HG03064 (cell line): ENCODE data around the gene TEPSIN.

ENCODE experiments used
- ATAC-seq: cut with Tn5 transposase; IDR thresholded peaks from one replicate; pipeline ENCODE4 v1.9.1; 2021; ENCODE audit warnings: low read depth; ENCODE audit not compliant: unreplicated experiment

Gene TEPSIN

GRCh38 chr17:81222906-81223761 lies 15.7 kb downstream of the TEPSIN start, which contains the start of gene CEP131:
Gene CEP131 (minus strand): TSS chr17:81222965. CDS start chr17:81220056, 2,909 bp downstream.
- peak; percentile 80 for ATAC-seq

GRCh38 chr17:81222620-81222905 lies 16.3 kb downstream of the TEPSIN start:
- no peak for ATAC-seq

DNA sequence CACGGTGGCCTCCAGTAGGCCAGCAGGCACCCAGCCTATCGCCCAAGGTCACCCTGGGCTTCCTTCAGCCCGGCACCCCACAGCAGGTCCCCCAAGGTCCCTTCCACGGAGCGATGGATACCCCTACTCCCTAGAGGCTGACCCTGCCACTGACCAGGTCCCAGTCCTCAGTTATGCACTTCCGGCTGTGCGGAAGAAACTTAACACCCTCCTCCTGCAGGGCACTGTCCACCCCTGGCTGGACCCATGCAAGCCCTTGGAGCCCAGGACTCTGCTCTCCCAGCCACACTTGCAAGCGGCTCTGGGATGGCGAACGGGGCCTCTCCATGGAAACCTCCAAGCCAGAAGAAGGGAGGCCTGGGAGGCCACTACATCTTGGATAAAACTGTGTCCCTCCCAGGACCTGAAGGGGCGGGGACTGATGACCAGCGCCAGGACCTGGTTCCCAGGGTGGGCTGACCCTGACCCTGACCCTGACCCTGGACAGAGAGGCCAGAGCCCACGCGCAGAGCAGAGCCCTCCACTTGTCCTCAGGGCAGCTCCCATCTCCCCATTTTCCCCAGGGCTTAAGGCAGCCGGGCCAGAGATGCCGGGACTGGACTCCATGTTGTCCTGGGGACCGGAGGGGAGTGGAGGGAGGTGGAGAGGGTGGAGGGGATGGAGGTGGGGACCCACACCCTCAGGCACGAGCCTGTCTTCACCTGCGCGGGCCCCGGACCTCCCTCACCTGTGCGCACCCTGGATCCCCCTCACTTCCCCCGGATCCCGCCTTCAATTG lies 16.8 kb downstream of the TEPSIN start:
- ATAC-seq, result no peak

GRCh38 chr17:81221371-81221841 lies 17.4 kb downstream of the TEPSIN start:
- no peak for ATAC-seq

DNA sequence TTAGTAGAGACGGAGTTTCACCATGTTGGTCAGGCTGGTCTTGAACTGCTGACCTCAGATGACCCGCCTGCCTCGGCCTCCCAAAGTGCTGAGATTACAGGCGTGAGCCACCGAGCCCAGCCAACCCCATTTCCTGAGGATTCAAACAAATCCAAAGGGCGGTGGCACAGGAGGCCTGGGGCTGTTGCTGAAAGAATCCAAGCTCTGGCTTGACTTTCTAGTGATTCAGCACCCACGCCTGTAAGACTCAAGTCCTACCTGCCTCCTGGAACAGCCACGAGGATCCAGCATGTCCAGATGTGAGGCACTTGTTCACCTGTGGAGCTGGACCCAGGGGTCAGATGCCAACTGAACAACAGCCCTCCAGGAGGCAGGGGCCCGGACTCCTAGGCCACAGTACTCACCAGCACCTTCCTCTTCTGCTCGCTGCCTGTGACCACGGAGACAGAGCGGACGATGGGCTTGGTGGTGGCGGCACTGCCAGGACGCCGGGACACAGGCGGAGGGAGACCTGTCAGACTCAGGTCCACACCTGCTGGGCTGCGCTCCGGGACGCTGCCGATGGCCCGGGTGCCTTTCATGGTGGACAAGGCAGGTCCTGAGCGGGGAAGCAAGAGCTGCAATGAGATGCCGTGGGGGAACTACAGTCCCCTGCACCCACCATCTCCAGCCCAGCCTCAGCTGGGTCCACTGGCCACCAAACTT lies 19.2 kb downstream of the TEPSIN start:
- no peak for ATAC-seq

GRCh38 chr17:81218991-81219390 lies 19.9 kb downstream of the TEPSIN start:
- no peak for ATAC-seq

GRCh38 chr17:81218459-81218858 lies 20.4 kb downstream of the TEPSIN start:
- ATAC-seq, result no peak

DNA sequence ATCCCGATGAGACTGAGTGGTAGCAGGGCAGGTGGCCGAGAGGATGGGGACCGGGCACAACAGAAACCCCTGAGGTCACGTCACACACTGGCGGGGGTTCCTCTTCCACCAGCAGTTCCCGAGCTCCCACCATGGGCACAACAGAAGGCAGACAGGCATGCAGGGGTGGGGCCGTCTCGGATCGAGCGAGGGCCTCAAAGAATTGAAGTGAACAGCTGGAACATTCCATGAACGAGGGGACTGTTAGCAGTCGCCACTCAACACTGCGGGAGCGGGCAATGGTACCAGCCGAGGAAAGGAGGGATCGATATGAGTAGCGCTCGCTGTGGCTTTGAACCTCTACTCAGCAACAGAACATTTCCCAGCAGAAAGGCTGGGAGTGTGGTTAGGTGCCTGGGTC lies 21.4 kb downstream of the TEPSIN start:
- no peak for ATAC-seq

DNA sequence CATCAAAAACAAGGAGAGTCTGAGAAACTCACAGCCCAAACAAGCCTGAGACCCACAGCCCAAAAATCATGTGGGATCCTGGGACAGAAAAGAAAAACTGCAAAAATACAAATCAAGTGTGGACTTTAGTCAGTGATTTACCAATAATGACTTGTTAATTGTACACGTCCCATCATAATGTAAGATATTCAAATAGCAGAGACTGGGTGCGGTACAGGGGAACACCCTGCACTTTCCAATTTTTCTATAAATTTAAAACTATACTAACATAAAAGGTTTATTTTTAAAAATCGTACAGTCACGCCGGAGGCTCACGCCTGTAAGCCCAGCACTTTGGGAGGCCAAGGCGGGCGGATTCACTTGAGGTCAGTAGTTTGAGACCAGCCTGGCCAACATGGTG lies 24.9 kb downstream of the TEPSIN start:
- ATAC-seq, result no peak

DNA sequence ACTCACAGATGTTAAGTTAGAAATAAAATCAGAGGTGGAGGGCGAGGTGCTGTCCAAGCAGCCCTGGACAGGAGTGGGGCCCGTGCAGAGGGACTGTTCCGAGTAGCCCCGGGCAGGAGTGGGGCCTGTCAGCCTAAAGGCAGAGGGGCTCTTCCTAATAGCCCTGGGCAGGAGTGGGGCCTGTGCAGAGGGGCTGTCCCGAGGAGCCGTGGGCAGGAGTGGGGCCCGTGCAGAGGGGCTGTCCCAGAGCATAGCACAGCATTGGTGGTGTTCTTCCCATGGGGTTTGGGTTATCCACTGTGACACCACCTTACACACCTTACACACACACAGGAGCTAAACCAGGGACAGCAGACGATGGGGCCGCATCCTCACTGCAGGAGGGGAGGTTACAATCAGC lies 26.5 kb downstream of the TEPSIN start:
- ATAC-seq, result no peak

DNA sequence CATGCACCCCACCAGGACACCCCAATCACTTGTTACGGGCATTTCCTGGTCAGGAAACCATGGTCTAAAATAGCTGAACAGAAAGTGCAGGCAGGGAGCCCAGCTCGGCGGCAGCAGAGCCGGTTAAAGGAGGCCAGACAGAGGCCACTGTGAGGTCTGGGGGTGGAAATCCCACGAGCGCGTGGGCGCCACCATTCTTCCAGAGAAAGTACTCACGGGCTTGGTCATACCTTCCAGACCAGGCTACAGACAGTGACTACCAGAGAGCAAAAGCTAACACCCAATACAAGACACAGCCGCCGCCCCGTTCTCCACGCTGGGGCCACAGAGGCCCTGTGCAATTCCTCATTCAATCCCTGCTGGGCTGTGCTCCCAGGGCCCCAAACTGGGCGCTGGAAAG lies 28.0 kb downstream of the TEPSIN start:
- no peak for ATAC-seq

DNA sequence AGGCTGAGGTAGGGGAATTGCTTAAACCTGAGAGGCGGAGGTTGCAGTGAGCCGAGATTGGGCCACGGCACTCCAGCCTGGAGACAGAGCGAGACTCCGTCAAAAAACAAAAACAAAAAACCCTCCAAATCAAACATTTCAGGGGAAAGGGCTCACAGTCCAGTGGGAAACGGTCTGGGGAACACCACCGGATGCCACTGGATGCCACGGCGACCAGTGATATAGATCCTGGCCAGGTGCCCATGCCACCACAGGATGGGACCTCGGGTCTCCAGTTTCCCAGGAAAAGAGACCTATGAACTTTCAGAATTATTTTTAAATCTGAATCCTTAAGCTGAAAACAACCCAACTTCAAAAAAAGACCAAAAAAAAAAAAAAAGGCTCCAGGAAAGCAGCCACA lies 28.4 kb downstream of the TEPSIN start:
- no peak for ATAC-seq

DNA sequence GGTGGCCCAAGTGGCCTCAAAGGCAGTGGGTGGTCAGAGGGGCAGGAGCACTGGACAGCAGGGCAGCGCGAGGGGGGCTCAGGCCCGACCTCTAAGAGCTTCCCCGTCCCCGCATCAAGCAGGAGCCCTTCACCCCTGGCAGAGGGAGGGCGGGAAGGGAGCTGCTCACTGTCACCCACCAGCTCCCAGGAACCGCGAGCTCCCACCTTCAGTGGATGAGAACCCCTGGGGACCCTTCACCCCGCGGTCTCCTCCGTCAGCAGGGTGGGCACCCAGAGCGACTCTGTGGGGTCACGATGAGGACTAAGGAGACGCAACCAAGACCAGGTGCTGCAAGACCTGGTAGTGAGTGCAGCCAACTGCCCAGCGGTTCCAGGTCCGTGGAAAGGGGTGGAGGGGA lies 29.7 kb downstream of the TEPSIN start:
- ATAC-seq, result no peak

DNA sequence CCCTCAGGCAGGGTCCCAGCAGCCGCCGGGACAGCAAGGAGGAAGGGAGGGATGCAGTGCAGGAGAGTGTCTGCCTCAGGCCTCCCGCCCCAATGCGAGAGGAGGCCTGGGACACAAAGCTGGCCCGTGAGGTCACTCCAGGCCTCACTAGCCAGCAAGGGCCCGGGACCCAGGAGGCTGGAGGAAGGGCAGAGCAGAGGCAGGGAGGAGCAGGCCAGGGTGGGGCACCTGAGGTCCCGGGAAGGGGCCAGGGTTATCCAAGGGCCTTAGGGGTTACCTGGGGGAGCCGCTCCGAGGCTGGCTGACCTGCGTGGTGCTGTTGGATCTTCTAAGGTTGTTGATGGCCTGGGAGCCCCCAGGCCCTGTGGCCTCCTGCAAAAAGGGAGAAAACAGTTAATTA lies 30.2 kb downstream of the TEPSIN start:
- ATAC-seq, result no peak

DNA sequence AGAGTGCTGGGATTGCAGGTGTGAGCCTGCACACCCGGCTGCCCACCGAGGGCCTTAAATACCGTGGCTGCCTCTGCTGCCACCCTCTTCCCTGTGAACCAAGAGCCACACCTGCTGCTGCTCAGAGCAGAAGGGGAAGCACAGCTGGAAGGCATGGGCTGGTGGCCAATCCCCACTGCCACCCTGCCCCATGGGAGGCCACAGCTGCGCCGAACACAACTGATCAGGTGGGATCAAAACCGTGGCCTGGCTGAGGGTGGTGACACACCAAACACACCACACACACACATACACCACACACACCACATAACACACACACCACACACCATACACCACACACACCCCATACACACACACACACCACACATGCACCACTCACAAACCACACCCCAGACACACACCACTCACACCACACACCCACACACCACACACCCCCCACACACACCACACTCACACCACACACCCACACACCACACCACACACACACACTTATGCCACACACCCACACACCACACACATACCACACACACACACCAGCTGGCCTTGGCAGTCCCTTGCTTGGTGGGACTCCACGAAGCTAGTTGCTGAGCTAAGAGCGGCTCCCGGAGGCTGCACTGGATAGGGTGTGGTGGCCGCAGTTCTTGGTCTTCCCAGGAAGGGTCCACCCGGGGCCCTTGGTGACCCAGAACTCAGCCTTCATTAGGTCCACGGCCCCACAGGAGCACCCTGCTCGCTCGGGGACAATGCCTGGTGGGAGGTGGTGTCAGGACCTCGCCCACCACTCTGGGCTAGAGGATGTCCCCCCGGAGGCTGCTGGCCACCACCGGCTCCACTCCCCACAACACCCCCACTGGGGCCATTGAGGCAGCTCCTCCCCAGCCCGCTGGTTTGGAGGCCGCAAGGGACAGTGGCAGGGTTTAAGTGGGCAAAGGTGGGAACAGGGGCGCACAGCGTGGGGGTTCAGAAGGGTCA lies 31.0 kb downstream of the TEPSIN start:
- no peak for ATAC-seq

GRCh38 chr17:81206657-81207056 lies 32.2 kb downstream of the TEPSIN start:
- no peak for ATAC-seq

- ATAC-seq, result no peak
Observed at GRCh38 chr17:81206166-81206565, 32.7 kb downstream of the TEPSIN start.

GRCh38 chr17:81204578-81204977 lies 34.3 kb downstream of the TEPSIN start:
- ATAC-seq, result no peak

DNA sequence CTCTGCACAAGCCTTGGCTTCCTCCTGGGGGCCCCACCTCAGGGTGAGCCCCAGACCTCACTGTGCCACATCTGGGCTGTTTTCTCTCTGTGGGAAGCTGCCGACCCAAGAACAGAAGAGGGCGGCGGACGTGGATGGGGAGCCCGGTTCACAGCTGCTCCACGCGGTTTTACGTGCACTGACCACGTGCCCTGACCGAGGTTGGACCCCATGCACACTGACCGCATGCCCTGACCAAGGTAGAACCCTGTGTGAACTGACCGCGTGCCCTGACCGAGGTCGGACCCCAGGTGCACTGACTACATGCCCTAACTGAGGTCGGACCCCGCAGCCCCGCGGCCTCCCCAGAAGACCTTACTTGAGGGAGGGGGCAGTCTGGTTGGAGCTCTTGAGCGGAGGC lies 35.7 kb downstream of the TEPSIN start:
- ATAC-seq, result no peak

DNA sequence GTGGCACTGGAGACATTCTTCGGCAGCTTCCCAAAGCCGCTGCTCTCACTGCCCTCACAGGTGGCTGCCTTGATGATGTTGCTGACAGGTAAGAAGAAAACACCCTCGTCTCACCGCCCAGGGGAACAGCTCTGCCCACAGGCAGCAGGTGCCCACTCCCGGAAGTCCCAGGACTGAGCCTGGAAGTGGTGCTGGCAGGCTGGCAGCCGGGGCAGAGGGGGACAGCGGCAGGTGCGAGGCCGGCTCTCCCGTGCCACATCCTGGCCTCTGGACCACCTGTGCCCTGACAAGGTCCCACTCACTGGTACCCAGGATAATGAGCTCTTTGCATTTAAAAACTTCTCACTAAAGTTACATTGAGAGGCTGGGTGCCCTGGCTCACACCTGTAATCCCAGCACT lies 36.5 kb downstream of the TEPSIN start:
- ATAC-seq, result no peak
